Activated B cell treated with CpG ODN at 0.5 μM for 24 hours (primary cell): ENCODE data around the gene PABPN1. TPM values are rescaled to one million over a fixed set of nuclear protein-coding genes. Genes with fewer than 3 reads are reported as not detected.

ENCODE experiments used
- ATAC-seq: fragments of 200-7000 bp; cut with Tn5 transposase; one replicate; pipeline ENCODE4 v1.10.0; 2021; ENCODE audit warnings: low read depth, mild to moderate bottlenecking, moderate library complexity
- CTCF ChIA-PET: fragments of 350-600 bp; sonication (Branson Sonifier 250); formaldehyde crosslinking; loops from one replicate; lab custom pipeline; 2021; ENCODE audit warnings: antibody characterized with exemption; lab: Charles Lee
- POLR2A ChIA-PET: fragments of 350-600 bp; sonication (Branson Sonifier 250); formaldehyde crosslinking; loops from one replicate; lab custom pipeline; 2021; ENCODE audit warnings: antibody characterized with exemption; lab: Charles Lee
- DNase-seq: peaks from one replicate; pipeline ENCODE4 v3.0.0; 2022
- H3K27ac Mint-ChIP-seq: one replicate; pipeline ENCODE4 v1.8.0; 2020; ENCODE audit warnings: mixed read lengths
- H3K27me3 Mint-ChIP-seq: one replicate; pipeline ENCODE4 v1.8.0; 2021; ENCODE audit warnings: mixed read lengths
- H3K36me3 Mint-ChIP-seq: one replicate; pipeline ENCODE4 v1.8.0; 2021; ENCODE audit warnings: low read depth, mixed read lengths
- H3K4me1 Mint-ChIP-seq: one replicate; pipeline ENCODE4 v1.8.0; 2021; ENCODE audit warnings: mixed read lengths
- H3K4me3 Mint-ChIP-seq: one replicate; pipeline ENCODE4 v1.8.0; 2020; ENCODE audit warnings: mild to moderate bottlenecking, mixed read lengths
- H3K9me3 Mint-ChIP-seq: one replicate; pipeline ENCODE4 v1.8.0; 2020; ENCODE audit warnings: mixed read lengths
- intact Hi-C: fragments of 100-400 bp; cut with micrococcal nuclease; formaldehyde crosslinking; loops from one replicate; pipeline ENCODE4 v1.15.1; 2024
- total RNA-seq: library from RNA; stranded (reverse); gene quantifications from 2 replicates; pipeline ENCODE4 v1.2.3, GENCODE V29; 2022
- TF ChIP-seq, protein P1 (sequence below): fragments of 200-600 bp; IDR thresholded peaks from one replicate; pipeline ENCODE4 v1.8.0; 2022; ENCODE audit warnings: antibody characterized with exemption, mild to moderate bottlenecking

PABPN1 gene
- total RNA-seq, 1 donor from 2014 or later = 264 TPM

DNA sequence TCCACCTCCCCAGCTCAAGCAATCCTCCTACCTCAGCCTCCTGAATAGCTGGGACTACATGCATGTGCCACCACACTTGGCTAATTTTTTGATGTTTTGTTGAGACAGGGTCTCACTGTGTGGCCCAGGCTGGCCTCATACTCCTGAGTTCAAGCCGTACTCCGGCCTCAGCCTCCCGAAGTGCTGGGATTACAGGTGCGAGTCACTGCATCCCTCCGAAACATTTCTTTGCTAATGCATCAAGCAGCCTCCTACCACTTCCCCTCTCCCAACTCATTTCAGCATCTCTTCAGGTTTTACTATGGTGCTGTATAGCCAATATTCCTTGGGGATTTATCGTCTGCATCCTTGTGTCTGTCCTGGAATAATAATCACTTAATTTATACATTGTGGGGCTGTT, 33.7 kb downstream of the PABPN1 start:
- no peak overlapping the region for H3K27ac Mint-ChIP-seq
- POLR2A ChIA-PET = no interaction called here
- ATAC-seq = no peak
- H3K27me3 Mint-ChIP-seq = peaks cover 47% of the 10 kb centered on the region
- intact Hi-C loops = no loop called here
- peaks cover 9% of the 10 kb centered on the region for H3K4me1 Mint-ChIP-seq
- TF ChIP-seq, protein P1, sequence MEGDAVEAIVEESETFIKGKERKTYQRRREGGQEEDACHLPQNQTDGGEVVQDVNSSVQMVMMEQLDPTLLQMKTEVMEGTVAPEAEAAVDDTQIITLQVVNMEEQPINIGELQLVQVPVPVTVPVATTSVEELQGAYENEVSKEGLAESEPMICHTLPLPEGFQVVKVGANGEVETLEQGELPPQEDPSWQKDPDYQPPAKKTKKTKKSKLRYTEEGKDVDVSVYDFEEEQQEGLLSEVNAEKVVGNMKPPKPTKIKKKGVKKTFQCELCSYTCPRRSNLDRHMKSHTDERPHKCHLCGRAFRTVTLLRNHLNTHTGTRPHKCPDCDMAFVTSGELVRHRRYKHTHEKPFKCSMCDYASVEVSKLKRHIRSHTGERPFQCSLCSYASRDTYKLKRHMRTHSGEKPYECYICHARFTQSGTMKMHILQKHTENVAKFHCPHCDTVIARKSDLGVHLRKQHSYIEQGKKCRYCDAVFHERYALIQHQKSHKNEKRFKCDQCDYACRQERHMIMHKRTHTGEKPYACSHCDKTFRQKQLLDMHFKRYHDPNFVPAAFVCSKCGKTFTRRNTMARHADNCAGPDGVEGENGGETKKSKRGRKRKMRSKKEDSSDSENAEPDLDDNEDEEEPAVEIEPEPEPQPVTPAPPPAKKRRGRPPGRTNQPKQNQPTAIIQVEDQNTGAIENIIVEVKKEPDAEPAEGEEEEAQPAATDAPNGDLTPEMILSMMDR = no peak
- no peaks in the 10 kb centered on the region for H3K36me3 Mint-ChIP-seq
- DNase-seq = no peak
- no peaks in the 10 kb centered on the region for H3K9me3 Mint-ChIP-seq
- no peak overlapping the region for H3K4me3 Mint-ChIP-seq
- CTCF ChIA-PET = no interaction called here

DNA sequence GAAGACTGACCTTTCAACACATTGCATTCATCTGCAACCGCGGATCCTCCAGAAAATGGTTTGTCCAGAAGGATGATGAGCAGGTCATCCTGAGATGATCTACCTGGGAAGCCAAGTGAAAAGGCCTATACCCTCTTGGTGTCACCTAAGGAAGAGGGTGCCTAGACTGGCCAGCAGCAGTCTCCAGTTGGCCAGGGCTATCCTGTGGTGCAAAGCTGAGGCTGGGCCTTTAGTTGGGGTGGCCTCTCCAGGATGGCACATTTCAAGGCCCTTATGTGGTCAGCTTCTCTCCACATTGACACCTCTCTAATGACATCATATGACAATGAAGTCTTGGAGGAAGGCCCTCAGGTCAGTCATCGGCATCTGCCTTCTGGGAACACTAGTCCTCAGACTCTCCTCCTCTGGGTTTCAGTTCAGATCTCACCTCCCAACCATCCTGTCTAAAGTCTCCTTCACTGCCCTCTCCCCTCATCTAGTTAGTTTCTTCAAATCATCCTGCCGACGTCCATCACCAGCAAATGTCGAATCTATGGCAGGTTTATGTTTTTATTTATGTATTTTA, 34.7 kb downstream of the PABPN1 start:
- intact Hi-C loops = no loop called here
- ChIA-PET POLR2A (no interaction called here), CTCF (no interaction called here)
- DNase-seq (no peak), ATAC-seq (no peak)
- no peaks in the 10 kb centered on the region for H3K9me3 Mint-ChIP-seq
- no peak overlapping the region for H3K4me3 Mint-ChIP-seq
- peaks cover 9% of the 10 kb centered on the region for H3K4me1 Mint-ChIP-seq
- H3K27ac Mint-ChIP-seq = no peak overlapping the region
- TF ChIP-seq, protein P1 = no peak
- H3K36me3 Mint-ChIP-seq = no peaks in the 10 kb centered on the region
- peaks cover 42% of the 10 kb centered on the region for H3K27me3 Mint-ChIP-seq

DNA sequence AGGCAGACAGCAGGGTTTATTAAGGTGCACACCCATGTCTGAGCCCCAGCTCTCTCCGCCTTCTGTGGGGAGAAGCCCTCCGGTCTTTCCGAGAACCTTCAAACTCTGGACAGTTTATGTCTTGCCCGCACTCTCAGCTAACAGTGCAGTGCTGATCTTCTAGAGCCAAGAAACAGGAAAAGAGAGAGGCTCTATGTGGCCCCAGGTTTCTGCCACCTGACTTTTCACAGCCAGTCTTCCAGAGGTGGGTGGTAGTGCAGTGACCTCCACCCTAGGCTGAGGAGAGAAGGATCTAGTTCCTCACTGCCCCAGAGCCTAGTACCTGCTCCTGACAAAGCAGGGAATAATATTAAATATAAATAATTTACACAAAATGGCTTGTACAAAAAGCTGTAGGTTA, 35.4 kb downstream of the PABPN1 start:
- ATAC-seq (no peak), DNase-seq (no peak)
- Mint-ChIP-seq H3K36me3 (no peaks in the 10 kb centered on the region), H3K9me3 (no peaks in the 10 kb centered on the region), H3K27ac (no peak overlapping the region), H3K4me1 (peaks cover 5% of the 10 kb centered on the region), H3K4me3 (no peak overlapping the region), H3K27me3 (peaks cover 39% of the 10 kb centered on the region)
- TF ChIP-seq, protein P1 = no peak
- ChIA-PET POLR2A (no interaction called here), CTCF (no interaction called here)
- intact Hi-C loops = no loop called here

DNA sequence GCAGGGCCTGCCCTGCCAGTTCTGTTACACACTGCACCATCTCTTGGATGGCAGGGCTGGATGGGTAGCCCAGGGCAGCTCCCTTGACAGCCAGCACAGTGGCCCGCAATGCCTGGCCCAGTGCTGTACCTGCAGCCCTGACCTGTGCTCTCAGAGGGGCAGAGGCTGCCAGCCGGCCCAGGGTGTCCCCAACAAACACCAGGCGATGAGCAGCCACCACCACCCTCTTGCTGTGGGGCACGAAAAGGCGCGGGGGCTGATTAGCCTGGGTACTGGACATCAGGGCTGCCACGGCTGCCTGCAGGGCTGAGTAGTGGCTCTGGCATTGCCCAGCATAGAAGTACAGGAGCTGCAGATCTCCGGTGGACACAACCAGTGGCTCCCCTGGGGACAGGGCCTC, 36.0 kb downstream of the PABPN1 start:
- TF ChIP-seq, protein P1 = no peak
- CTCF ChIA-PET = no interaction called here
- POLR2A ChIA-PET = no interaction called here
- Mint-ChIP-seq H3K27ac (no peak overlapping the region), H3K4me3 (no peak overlapping the region), H3K27me3 (peaks cover 40% of the 10 kb centered on the region), H3K36me3 (no peaks in the 10 kb centered on the region), H3K4me1 (peaks cover 5% of the 10 kb centered on the region), H3K9me3 (no peaks in the 10 kb centered on the region)
- DNase-seq (no peak), ATAC-seq (no peak)
- intact Hi-C loops = no loop called here

DNA sequence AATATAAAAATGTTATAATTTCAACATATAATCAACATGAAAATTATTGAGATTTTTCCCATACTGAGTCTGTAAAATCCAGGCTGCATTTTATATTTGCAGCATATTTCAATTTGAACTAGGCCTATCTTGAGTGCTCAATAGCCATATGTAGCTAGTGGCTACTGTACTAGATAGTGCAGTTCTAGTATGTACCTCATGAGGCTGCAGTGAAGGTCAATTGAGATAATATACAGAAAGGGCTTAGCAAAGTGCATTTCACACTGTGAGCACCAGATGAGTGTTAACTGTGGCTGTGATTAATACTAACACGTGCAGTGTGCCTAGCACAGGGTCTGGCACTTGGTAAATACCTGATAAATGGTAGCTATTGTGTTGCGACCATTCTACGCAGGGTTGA, 36.8 kb downstream of the PABPN1 start:
- POLR2A ChIA-PET = no interaction called here
- Mint-ChIP-seq H3K27ac (no peak overlapping the region), H3K4me3 (no peak overlapping the region), H3K9me3 (no peaks in the 10 kb centered on the region), H3K4me1 (peaks cover under 1% of the 10 kb centered on the region), H3K36me3 (no peaks in the 10 kb centered on the region), H3K27me3 (peaks cover 38% of the 10 kb centered on the region)
- ATAC-seq (no peak), DNase-seq (no peak)
- CTCF ChIA-PET = no interaction called here
- TF ChIP-seq, protein P1 = no peak
- intact Hi-C loops = no loop called here
